ENCODE data around the gene HIPK4.
"Not testable (repeated sequence)": the region's sequence is repeated elsewhere in the genome, so short reads cannot be mapped to it uniquely, and the experiment has no call there.

Gene HIPK4

GRCh38 chr19:40392894-40393517 is 3.0 kb upstream of the HIPK4 start:
- DNase-seq = no peak

- no peak for DNase-seq
Measured at GRCh38 chr19:40392123-40392522, 2.1 kb upstream of the HIPK4 start.

- no peak for DNase-seq
Measured at GRCh38 chr19:40389404-40390083, 437 bp downstream of the HIPK4 start.

GRCh38 chr19:40388481-40388880 is 1.5 kb downstream of the HIPK4 start:
- DNase-seq = no peak

- no peak for DNase-seq
Measured at GRCh38 chr19:40387155-40387554, 2.8 kb downstream of the HIPK4 start.

DNA sequence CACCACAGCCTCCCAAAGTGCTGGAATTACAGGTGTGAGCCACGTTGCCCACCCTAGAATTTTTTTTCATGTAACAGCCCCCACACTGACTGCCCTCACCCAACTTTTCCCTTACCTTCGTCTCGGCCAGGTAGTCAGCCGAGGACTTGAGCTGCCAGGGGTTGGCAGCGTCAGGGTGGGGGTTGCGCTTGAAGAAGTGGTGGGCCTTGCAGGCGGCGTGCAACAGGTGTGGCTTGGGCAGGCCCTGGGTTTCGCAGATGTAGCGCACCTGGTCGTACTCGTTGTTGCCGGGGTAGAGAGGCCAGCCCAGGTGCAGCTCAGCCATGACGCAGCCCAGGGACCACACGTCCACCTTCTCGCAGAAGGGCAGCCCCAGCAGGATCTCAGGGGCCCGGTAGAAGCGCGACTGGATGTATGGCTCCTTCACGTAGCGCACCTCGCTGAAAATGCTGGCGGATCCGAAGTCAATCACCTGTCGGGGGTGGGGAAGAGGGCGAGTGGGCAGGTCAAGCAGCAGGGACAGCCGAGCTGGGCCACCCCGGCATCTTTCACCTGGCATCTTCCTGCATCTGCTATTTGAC is 6.2 kb downstream of the HIPK4 start:
- DNase-seq = no peak

GRCh38 chr19:40381321-40381720 is 8.7 kb downstream of the HIPK4 start:
- DNase-seq = no peak

GRCh38 chr19:40380199-40381037 is 9.6 kb downstream of the HIPK4 start:
- no peak for DNase-seq

DNA sequence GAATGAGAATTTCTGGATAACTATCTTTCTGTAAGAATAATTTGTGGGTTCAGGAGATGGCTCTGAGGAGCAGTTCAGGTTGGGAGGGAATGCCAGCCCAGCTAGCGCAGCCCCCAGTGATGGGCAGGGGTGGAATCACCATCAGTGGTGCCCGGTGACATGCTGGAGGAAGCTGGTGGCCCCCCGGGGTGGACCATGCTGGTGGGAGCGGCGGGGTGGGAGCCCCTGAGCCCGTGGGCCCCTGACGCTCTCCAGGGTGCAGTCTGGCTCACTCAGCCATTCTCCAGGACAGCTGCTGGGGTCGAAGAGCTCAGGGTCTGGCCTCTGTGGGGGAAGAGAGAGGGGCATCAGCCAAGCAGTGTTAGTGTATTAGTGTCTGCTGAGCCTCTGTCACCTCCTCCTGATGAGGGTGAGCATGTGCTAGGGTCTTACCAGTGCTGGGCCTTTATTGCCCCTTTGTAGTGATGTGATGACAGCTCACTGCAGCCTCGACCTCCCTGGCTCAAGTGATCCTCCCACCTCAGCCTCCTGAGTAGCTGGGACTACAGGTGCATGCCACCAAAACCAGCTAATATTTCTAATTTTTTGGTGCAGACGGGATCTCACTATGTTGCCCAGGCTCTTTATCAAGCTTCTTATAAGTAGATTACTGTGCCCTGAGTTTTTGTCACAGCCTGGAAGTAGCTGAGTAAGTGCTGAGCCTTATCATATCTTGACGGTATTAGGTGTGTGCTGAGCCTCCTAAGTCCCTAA is 10.4 kb downstream of the HIPK4 start:
- no peak for DNase-seq

- DNase-seq = no peak
Measured at GRCh38 chr19:40378509-40378908, 11.5 kb downstream of the HIPK4 start.

DNA sequence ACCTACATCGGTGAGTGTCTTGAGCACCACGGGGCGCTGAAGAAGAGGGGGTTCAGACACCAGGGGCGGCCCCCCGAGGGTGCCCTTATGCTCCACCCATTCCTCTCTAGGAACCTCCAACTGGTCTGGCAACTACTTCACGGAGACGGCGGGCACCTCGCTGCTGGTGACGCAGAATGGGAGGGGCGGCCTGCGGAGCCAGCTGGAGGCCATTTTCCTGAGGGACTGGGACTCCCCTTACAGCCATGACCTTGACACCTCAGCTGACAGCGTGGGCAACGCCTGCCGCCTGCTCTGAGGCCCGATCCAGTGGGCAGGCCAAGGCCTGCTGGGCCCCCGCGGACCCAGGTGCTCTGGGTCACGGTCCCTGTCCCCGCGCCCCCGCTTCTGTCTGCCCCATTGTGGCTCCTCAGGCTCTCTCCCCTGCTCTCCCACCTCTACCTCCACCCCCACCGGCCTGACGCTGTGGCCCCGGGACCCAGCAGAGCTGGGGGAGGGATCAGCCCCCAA is 12.1 kb downstream of the HIPK4 start:
- no peak for DNase-seq

GRCh38 chr19:40376286-40376862 is 13.6 kb downstream of the HIPK4 start:
- DNase-seq = no peak

- no peak for DNase-seq
Measured at GRCh38 chr19:40374084-40374483, 15.9 kb downstream of the HIPK4 start.

GRCh38 chr19:40371802-40372122 is 18.2 kb downstream of the HIPK4 start:
- DNase-seq = no peak

DNA sequence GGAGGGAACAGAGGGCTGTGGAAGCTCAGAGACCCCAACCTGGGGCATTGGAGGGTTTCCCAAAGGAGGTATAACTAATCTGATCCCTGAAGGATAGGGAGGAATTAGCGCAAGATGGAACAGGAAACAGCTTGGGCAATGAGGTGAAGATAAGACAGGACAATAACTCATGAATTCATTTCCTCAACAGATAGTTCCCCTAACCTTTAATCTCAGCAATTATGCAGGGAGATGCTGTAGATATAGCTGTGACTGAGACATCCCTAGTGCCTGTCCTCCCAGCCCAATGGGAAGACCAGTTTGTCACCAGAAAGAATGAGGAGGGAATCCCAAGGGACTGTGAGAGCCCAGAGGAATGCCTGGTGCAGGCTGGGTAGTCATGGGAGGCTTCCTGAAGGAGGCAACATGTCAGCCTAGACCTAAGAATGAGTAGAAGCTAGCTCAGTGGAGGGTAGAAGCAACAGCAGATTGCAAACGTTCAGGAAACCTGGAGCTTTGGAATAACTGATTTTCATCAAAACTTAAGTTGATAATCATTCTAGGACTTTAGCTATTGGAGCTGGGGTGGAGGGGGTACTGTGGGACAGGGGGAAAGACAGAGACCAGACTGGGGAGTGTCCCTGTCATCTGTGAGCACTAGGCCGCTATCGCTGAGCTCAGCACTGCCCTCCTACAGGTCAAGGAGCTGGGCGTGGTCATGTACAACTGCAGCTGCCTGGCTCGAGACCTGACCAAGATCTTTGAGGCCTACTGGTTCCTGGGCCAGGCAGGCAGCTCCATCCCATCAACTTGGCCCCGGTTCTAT is 18.8 kb downstream of the HIPK4 start:
- DNase-seq = no peak

GRCh38 chr19:40370253-40370652 is 19.7 kb downstream of the HIPK4 start:
- DNase-seq = not testable (repeated sequence)

DNA sequence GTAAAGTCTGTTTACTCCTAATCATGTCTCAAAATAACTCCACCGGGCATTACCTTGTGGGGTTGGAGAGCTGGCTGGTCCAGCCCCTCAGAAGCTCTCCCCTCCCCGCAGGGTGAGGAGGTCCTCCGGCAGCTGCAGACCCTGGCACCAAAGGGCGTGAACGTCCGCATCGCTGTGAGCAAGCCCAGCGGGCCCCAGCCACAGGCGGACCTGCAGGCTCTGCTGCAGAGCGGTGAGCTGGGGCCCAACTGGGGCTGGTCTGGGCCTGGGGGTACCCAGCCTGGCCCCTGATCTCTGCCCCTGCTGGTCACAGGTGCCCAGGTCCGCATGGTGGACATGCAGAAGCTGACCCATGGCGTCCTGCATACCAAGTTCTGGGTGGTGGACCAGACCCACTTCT is 20.2 kb downstream of the HIPK4 start:
- DNase-seq = no peak

GRCh38 chr19:40367577-40368434 is 22.2 kb downstream of the HIPK4 start:
- DNase-seq = no peak

DNA sequence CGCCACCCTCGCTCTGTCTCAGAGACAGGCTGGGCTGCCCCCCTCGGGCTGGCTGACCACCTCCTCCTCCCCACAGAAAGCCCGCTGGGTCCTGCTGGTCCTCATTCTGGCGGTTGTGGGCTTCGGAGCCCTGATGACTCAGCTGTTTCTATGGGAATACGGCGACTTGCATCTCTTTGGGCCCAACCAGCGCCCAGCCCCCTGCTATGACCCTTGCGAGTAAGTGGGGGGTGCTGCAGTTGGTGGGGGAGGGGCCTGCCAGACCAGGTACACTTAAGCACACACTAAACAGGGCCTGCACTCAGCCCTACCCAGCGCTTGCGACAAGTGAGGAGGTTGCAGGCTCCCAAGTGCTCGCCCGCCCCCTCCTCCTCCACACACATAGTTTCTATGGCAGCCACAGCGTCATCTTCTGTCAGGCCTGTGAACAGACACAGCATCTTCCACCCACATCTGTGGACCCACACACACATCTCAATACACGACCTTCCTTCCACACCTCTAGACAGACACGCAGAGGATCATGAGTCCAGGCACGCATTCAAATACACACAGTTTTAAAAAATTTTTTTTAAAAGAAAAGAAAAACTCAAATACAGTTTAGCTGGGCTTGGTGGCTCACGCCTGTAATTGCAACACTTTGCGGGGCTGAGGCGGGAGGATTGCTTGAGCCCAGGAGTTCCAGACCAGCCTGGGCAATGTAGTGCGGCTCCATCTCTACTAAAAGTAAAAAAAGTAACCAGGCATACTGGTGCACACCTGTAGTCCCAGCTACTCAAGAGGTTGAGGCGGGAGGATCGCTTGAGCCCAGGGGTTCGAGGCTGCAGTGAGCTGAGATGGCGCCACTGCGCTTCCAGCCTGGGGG is 23.1 kb downstream of the HIPK4 start:
- no peak for DNase-seq

Data from cerebellar nuclear complex (tissue), 1 donor.